Umbilical cord (tissue), 2 donors: ENCODE data around the gene TAF5L. TPM values are rescaled to one million over a fixed set of nuclear protein-coding genes. Genes with fewer than 3 reads are reported as not detected.
A peak's percentile ranks its signal among the peaks of the same experiment; 100 is the strongest.
"Not testable (repeated sequence)": the region's sequence is repeated elsewhere in the genome, so short reads cannot be mapped to it uniquely, and the experiment has no call there.

Source experiments
- DNase-seq: peaks from one replicate; pipeline ENCODE4 v3.0.0-alpha.2; 2015; ENCODE audit warnings: low spot score
- total RNA-seq: library from RNA; depleted of rRNA; stranded (reverse); fragments of >200 nt; gene quantifications from one replicate; pipeline ENCODE4 v1.2.3, GENCODE V29; 2014; ENCODE audit warnings: low replicate concordance; ENCODE audit not compliant: insufficient read depth

The TAF5L gene
- total RNA-seq, 1 donor from 2014 or later = 27.9 TPM

- DNase-seq = no peak
These were observed 58.6 kb downstream of the TAF5L start for GRCh38 chr1:229567109-229567868.

DNA sequence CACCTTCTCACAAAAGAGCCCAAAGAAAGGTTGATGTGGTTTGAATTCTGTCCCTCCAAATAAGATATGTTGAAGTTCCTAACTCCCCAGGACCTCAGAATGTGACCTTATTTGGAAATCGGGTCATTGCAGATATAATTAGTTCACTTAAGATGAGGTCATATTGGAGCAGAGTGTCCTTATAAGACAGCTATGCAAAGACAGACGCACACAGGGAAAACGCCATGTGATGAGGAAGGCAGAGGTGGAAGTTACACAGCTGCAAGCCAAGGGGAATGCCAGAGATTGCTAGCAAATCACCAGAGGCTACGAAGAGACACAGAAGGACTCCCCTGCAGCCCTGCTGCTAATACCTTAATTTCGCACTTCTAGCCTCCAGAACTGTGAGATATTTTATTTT, 62.2 kb downstream of the TAF5L start:
- peak; percentile 35 for DNase-seq

DNA sequence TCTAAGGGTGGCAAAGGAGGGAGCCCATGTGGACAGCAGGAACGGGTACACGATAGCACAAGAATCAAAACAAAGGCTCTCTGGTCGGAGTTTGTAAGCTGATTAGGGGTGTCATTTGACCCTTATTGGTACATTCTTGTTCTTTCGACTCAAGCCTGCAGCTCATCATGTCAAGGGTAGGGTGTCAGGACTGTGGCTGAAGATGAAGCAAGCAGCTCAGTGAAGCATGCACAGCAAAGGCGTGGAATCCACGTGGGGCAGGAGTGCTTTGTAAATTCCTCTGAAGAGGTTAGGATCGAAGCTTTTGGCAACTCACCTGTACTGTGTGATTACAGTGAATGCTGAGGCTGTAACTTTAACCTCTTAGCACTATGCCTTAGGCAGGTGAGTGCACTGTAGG, 62.7 kb downstream of the TAF5L start:
- no peak for DNase-seq

DNA sequence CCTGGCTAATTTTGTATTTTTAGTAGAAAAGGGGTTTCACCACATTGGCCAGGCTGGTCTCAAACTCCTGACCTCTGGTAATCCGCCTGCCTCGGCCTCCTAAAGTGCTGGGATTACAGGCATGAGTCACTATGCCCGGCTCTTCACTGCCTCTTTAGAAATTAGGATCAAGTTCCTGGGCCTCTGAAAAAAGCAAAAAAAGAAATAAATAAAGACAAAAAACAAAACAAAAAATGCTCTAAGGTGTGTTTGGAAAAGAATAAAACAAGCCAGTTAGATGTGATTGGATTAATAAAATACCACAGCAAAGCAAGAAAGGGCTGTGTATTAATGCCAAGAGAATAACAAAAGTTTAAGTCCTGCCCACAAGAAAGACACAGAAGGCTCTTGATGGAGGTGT, 63.2 kb downstream of the TAF5L start:
- no peak for DNase-seq

GRCh38 chr1:229561141-229561540, 64.8 kb downstream of the TAF5L start:
- no peak for DNase-seq

DNA sequence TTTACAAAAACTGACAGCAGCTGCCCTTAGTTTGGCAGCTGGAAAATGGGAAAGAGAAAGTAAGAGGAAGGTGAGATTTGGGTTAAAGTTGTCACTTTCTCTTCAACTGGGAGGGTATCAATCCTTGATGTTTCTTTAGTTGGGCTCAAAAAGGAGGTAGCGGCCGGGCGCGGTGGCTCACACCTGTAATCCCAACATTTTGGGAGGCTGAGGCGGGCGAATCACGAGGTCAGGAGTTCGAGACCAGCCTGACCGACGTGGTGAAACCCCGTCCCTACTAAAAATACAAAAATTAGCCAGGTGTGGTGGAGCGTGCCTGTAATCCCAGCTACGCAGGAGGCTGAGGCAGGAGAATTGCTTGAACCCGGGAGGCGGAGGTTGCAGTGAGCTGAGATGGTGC, 65.8 kb downstream of the TAF5L start:
- DNase-seq = not testable (repeated sequence)

DNA sequence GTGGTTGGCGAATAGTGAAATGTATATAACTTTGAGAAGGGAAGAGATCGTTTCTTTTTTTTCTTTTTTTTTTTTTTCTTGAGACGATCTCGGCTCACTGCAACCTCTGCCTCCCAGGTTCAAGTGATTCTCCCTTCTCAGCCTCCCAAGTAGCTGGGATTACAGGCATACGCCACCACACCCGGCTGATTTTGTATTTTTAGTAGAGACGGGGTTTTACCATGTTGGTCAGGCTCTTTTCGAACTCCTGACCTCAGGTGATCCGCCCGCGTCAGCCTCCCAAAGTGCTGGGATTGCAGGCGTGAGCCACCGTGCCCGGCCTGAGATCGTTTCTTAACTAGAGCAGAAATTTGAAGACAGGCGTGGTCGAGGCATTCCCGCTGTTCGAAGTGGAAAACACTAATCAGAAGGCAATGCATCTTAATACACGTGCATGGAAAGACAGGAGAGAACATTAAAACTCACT, 66.6 kb downstream of the TAF5L start:
- not testable (repeated sequence) for DNase-seq

DNA sequence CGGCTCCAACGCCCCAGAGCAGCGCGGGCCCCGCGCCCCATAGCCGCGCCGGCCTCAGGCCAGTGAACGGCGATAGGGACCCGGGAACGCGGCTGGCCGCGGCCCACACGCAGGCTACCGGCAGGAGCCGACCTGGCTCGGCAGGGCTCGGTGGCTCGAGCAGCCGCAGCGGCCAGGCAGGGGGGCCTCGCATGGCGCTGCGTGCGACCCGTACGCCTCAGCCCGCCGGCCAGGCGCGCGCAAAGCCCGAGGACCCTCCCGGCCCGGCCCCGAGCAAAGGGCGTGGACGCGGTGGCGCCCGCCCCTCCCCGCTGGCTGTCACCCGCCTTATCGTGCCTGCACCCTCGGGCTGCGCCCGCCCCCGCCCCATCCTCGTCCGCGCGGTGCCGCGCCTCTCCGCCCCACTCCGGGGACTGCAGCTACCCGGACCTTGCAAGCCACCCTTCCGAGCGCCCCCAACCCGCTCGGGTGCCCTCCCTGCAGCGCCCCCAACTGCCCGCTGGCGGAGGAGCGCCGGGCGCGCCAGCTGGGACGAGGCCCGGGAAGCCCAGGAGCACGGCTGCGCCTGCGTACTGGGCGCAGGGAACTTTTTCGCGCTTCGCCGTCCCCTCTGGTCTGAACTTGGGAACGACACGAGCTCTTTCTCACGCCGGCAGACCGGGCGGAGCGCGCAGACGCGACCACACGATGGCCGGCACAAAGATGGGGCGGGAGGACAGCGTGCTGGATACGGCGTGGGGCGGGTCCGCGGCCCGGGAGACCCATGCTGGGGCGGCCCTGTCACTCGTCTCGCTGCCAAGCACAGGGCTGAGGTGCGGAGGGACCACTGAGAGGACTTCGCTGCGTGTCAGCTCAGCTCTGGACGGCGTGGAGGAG, 67.2 kb downstream of the TAF5L start, which contains the start of gene ABCB10:
Gene ABCB10 (minus strand): TSS at position 248 of the 876 bp plus-strand sequence. CDS start 55 bp downstream, at position 193.
- DNase-seq = peak; percentile 99

- peak; percentile 29 for DNase-seq
These were observed 68.0 kb downstream of the TAF5L start for GRCh38 chr1:229557913-229558414.

- DNase-seq = no peak
These were observed 68.6 kb downstream of the TAF5L start for GRCh38 chr1:229557200-229557850.

GRCh38 chr1:229554886-229555621, 70.9 kb downstream of the TAF5L start:
- peak; percentile 43 for DNase-seq

- no peak for DNase-seq
These were observed 72.2 kb downstream of the TAF5L start for GRCh38 chr1:229553621-229554130.

GRCh38 chr1:229552732-229553131, 73.2 kb downstream of the TAF5L start:
- no peak for DNase-seq

- DNase-seq = no peak
These were observed 74.9 kb downstream of the TAF5L start for GRCh38 chr1:229550812-229551567.

DNA sequence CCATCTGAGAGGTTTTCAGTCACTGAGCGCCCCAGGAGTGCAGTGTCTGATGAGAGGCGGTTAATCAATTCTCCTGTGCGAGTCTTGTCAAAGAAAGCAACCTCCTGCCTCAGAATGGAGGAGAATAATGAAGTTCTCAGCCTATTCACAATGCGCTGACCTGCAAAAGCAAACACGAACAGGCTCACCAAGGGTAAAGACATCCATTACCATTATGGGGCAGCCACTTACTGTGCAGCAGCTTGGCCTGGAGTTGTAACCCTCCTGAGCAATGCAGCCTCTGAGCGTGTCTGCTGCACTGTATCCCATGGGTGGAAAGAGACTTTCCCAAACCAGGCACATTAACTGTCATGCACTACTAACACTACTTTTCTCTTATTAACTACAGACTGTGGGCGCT, 78.4 kb downstream of the TAF5L start:
- DNase-seq = no peak

GRCh38 chr1:229544587-229544986, 81.3 kb downstream of the TAF5L start:
- no peak for DNase-seq
